GM18909 (cell line): ENCODE data around the gene CALML4.
"Not testable (repeated sequence)": the region's sequence is repeated elsewhere in the genome, so short reads cannot be mapped to it uniquely, and the experiment has no call there.

Source experiments
- ATAC-seq: cut with Tn5 transposase; IDR thresholded peaks from one replicate; pipeline ENCODE4 v1.9.1; 2021; ENCODE audit warnings: mild to moderate bottlenecking; ENCODE audit not compliant: unreplicated experiment, poor library complexity

The CALML4 gene, protein sequence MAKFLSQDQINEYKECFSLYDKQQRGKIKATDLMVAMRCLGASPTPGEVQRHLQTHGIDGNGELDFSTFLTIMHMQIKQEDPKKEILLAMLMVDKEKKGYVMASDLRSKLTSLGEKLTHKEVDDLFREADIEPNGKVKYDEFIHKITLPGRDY

DNA sequence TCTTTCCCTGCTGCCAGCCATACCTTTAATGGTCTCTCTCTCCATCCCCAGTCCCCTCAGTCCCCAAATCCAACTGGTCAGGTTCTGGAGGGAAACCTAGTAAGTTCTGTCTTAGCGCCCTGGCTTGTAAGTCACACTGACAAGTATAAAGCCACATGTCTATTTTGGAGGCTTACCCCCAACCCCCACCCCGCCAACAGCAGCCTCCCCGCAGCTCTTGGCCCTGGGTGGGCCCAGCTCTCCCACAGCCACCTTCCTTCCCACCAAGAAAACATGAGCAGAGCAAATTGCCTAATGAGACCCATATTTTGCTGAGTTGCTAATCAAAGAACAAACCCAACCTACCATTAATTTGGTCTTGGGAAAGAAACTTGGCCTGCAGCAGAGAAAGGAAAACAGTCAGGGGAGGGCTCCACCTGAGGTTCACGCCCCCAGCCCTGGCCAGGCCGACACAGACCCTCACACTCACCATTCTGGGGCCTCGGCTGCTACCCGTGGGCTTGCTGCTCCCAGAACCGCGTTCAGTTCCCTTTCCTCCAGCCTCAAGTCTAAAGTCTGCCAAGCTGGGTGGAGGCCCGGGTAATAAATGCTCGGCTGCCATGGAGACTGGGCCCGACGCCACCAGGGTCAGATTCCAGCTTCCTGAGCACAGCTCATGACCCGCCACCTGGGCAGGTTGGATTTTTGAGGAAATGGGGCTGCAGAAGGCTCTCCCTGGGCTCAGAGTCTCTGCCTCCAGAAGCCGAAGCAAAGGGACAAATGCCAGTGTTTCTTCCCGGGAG, at the start of gene CALML4:
CALML4 (minus strand) TSS at position 557 of the 782 bp plus-strand sequence; CDS start at position 472, 85 bp downstream.
- no peak for ATAC-seq

DNA sequence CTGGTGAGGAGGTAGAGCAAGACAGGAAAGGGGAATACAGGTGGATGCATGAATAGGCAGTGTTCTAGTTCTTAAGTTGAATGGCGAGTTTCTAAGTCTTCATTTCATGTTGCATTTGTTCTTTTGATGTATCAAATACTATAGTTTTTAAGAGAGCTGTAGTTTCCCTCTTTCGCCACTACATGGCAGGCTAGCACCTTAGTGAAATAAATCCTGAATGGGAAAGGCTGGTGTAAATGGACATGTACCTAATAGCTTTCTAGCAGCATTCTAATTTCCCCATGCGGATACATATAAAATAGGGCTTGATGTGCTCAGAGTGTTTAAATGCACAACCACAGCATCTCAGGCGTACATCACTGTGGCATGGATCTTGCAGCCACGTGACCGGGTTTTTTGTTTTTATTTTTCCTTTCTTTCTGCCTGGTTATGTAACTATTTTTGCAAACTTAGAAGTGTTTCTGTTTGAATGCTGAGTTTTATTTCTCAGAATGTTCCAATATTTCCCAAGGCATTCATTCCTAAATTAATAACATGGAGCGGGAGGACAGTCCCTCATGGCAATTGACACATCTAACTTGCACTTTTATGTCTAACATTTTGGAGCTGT, 47.9 kb upstream of the CALML4 start:
- ATAC-seq: no peak

DNA sequence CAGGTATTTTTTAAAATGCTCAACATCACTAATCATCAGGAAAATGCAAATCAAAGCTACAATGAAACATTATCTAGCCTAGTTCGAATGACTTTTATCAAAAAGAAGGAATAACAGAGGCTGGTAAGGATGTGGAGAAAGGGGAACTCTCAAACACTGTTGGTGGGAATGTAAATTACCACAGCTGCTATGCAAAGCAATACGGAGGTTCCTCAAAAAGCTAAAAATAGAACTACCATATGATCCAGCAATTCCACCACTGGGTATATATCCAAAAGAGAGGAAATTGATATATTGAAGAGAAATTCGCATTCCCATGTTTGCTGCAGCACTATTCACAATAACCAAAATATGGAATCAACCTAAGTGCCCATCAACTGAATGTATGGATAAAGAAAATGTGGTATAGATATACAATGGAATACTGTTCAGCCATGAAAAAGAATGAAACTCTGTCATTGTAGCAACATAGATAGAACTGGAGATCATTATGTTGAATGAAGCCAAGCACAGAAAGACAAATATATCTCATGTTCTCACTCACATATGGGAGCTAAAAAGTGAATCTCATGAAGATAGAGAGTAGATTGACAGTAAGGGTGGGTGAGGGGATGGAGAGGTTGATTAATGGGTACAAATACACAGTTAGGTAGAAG, 44.1 kb upstream of the CALML4 start:
- ATAC-seq: no peak

DNA sequence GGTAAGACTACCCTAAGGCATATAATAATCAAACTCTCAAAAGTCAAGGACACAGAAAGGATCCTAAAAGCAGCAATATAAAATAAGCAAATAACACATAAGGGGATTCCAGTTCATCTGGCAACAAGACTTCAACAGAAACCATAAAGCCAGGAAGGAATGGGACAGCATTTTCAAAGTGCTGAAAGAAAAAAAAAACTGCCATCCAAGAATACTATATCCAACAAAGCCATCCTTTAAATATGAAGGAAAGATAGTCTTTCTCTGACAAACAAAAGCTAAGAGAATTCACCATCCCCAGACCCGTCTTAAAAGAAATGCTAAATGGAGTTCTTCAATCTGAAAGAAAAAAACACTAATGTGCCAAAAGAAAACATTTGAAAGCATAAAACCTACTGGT, 39.1 kb upstream of the CALML4 start:
- ATAC-seq: no peak

DNA sequence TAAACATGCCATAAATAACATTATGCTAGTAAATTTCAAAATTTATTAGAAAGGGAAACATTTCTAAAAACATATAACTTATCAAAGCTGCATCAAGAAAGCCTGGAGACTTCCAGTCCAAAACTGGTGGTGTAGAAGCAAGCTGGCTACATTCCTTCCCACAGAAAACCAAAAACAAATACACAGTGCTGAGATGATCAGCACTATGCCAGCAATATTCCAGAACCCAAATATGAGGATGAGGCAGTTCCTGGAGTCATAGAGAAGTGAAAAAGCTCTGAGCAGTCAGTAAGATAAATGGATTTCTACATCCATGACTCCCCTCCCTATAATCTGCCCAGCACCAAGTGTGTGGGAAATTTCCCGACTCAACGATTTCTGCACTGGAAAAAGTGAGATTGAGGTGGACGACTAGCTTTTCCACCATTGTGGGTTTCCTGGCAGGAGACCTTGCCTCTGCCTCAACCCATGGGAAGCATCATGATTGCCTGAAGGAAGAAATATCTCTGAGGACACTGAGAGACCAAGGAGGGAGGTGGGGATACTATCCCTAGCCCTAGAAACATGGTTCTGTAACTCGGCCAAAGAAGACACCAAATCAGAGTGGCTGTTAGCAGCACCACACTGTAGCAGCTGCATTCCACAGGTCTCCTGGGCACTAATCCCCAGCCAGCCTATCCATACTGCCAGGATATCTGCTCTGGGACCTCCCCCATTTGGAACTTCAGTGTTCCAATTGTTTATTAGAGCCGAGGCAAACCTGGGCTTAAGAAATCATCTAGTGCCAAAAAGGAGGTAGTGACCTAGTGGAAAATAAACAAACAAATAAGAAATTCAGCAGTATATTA, 36.2 kb upstream of the CALML4 start:
- no peak for ATAC-seq

DNA sequence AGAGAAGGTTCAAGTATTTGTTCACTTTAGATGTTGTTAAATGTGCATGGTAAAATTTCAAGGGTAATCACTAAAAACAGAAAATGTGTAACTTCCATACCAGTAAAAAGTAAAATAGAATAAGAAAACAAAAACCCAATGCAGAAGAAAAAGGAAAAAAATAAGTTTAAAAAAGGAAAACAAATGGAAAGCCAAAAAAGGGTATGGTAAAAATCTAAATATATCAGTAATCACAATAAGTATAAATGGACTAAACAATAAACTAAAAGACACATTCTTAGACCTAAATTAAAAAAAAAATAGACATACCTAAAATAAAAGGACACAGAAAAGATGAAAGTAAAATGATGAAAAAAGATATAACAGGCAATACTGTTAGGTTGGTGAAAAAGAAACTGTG, 33.9 kb upstream of the CALML4 start:
- no peak for ATAC-seq

DNA sequence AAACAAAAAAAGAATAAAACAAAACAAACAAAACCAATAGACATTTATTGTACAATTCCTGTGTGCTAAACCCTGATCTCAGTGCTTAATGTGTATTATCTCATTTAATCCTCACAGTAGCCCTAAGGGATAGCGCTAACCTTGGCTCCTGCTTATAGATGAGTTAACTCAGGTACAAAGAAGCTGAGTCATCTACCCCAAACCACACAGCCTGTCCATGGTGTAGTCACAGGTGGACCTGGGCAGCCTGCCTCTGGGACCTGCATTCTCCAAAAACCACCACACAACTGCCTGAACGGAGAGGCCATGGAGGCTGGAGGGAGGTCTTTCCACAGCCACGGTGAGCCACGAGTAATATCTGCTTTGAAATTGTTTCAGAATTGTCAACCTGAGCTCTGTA, 29.9 kb upstream of the CALML4 start:
- no peak for ATAC-seq

DNA sequence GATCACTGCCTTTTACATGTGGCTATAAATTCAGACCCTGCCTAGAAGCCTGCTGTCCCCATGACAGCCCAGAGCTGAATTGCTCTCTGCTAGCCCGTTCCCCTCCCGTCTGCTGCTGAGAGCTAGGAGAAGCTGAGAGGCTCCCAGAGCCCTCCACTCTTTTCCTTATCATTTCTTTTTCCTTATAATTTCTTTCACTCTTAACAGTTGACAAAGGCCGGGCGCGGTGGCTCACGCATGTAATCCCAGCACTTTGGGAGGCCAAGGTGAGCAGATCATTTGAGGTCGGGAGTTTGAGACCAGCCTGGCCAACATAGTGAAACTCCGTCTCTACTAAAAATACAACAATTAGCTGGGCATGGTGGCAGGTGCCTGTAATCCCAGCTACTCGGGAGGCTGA, 29.4 kb upstream of the CALML4 start:
- ATAC-seq: not testable (repeated sequence)

DNA sequence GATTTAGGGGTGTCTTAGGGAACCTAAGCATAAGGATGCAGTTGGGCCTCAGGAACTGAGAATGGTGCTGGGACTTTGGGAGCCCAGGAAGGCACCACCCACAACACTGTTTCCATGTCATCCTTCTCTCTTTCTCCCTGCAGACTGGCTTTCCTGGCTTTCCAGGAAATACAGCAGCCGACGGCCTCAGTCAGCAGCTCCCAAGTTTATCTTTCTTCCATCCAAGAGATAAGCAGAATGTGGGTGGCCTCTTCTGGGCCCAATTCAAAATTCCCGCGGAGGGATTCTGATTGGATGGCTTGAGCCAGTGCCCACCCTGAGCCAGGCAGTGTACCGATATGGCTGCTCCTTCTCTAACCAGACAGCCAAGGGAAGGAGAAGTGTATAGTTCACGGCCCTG, 28.9 kb upstream of the CALML4 start:
- no peak for ATAC-seq

DNA sequence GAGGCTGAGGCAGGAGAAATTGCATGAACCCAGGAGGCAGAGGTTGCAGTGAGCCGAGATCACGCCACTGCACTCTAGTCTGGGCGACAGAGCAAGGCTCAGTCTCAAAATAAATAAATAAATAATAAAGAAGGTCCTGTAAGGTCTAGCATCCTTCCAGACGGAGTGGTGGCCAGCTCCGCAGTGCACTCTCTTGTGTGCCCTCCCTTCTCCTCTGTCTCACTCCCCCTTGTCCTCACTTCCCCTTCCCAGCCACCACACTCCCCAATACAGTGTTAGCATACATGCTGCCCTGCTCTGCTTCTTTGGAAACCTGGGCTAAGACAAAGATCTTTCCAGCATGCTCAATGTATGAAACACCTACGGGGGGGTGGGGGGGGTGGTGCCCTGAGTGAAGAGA, 27.8 kb upstream of the CALML4 start:
- ATAC-seq: no peak

DNA sequence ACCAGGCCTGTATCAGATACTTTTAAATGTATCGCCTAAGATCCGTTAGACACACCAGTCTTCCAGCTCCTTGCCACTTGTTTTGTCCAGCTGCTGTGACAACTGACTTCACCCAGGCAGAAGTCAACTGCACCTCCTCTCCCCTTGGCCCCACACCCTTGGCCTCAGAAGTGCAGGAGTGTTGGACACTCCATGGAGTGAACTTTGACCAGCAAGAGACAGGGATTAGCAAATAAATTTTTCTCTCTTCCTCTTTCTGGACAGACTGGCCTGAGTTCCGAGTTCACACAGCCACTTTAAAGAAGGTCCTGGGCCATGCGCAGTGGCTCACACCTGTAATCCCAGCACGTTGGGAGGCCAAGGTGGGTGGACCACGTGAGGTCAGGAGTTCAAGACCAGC, 27.3 kb upstream of the CALML4 start:
- no peak for ATAC-seq

DNA sequence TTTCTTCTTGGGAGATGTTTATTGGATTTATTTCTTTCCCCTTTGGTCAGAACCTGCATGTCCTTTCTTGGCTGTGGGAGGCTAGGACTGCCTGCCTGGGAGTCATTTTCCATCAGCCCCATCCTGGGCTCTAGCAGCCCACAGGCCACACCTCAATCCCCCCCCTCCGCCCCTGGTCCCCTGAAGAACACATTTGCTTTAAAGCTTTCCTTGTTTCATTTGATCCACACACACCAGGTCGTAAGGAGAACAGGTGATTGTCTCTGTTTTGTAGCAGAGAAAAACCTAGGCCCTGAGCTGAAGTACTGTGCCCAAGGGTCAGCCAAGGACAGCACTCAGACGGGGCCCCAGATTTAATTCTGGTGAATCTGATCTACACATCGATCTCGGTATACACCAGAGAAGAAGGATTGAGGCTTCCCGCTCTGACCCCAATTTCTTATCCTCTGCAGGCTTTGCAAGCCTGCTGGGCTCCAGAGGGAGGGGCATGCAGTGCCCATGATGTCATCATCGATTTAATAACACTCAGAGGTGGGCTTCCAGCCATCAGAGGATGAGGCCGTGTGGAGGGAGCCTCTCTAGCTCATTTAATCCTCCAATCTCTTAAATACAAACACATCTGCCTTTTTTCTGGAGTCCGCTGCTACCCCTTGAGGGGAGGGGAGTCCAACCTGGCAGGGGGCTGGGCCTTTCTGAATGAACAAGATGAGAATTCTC, 26.1 kb upstream of the CALML4 start:
- ATAC-seq: no peak

DNA sequence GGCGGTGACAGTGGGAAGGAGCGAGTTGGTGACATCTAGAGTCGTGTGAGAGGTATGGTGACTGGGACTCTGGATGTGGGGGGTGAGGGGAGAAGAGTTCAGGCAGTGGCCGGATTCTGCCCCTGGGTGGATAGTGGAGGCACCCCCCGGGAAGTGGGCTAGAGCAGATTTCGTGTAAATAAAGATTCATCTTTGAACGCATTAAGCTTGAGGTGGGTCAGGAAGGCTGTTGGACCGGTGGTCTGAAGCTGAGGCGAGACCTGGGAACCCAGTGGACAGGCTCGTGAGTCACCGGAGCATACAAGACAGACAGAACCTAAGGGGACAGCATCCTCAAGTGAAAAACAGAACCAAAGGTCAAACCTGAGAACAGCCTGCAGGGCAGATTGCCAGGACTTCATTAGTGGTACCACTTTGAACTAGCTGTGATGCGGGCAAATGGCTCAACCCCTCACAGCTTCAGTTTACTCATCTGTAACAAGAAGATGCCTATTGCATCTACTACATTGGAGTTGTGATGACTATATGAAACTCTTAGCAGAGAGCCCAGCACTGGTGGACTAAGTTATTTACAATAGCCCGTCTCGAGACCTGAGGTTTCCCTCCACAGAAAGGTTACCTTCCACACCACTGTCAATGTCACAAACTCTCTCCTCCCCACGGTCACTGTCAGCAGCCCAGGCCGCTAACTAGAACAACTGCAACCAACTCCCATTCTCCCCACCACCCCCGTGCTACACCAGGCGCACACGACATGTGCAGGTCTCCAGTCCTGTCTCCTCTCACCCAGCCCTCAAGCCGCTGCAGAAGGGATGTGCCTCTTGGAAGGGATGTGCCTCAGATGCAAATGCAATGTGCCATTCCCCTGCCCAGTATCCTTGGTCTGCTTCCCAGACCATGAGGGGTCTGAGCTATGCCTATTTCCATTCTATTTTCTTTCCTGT, 25.3 kb upstream of the CALML4 start:
- ATAC-seq: no peak

DNA sequence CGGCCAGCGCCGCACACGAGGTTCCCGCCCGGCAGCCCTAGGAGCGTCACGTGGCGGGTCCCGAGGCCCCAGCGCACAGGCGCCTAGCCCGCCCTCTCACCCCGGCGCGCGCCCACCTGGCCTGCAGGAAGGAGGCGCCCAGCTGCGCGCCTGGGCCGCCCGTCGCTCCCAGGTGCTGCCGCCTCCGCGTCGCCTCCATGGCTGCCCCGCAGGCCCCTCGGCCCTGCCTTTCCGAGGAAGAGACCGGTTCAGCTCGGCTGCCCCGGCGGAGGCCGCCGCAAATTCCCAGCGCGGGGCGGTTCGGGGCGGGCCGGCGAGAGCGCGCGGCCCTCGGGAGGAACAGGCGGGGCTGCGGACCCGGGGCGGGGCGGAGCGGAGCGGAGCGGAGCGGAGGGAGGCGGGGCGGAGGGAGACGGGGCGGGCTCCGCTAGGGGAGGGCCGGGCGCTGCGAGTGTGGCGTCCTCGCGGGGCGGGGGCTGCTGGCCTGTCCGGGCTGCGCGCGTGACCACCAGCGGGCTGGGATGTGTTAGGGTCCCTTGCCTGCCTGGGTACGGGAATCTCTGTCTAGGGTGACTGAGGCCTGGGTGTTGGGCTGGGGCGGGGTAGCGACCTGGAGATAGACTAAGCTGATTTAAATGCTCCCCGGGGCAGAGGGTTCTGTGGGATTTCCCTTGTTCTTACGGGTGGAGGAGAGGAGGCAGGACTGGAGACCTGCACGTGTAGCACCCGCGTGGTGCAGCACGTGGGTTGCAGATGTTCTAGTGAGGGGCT, 24.4 kb upstream of the CALML4 start, which contains the start of gene CLN6:
CLN6 (minus strand) TSS at position 343 of the 771 bp plus-strand sequence; CDS start at position 199, 144 bp downstream.
- peak; percentile 75 for ATAC-seq

DNA sequence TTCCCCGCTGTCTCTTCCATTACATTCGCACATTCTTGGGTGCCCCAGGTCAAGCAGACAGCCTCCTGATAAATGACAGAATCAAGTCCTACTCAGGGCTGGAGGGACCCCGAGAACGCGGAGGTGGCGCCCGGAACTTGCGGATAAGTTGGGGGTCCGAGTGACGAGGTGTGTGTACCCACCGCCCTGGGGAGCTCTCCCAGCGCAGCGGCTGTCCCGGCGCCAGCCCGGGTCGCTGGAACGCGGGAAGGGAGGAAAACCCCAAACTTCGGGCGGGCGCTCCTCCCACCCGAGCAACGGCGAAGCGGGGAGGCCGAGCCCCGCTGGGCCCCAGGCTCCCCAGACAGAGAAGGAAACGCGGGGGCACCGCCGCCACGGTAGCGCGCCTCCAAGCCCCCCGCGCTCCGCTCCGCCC, 23.8 kb upstream of the CALML4 start:
- ATAC-seq: peak; percentile 9

DNA sequence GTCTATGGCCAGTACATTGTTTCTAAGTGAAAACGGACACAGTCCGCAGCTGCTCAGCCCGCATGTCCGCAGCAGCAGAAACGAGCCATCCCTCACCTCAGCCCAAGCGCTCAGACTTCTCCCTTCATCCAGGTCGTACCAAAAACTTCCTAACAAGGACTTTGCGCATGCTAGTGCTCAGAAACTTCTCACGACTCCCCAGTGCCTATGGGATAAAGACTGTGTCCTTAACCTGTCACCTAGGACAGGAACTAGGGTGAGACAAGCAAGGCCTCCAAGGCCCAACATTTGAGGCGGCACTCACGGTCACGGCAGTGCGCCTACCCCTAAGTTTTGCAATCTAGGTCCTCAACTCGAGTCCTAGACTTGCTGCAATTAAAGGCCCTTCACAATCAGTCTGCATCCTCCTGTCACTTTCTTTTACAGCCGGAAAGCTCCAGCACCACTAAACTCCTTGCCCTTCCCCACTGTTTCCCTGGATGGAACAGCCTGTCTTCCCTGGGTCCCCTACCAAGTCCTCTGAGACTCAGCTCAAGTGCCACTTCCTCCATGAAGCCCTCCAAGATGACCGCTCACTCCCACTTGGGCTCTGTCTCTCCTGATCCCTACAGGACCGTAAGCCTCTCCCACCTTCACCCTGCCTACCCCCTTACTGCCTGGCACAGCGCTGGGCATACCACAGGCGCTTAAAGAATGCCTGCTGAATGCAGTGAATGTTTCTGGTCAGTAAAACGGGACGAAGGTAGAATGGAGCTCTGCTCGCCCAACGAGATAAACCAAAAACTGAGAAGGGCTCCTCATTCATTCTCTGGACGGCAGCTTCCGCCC, 23.2 kb upstream of the CALML4 start:
- no peak for ATAC-seq

DNA sequence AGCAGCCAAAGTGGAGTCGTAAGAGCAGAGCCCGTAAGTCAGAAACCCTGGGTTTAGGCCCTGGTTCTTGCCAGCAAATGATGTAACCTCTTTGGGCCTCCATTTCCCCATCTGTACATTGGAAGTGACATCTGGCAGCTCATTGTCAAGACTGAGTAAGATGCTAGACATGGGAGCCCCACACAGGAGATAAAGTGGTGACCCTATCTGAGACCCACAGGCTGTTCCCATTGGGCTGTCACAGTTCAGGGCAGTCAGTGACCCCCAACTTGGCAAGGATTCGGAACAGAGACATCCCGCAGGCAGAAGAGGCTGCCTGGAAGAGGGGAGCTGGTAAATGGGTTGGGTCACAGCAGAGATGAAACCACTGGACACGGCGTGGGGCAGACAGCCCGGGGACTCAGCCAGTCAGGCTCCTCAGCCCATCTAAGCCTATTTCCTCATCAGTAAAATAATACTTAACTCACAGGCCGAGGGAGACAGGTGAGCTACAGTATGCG, 22.6 kb upstream of the CALML4 start:
- ATAC-seq: no peak
